ENCODE measurements around the gene LPGAT1. TPM values are rescaled to one million over a fixed set of nuclear protein-coding genes. Genes with fewer than 3 reads are reported as not detected.
"Not testable (repeated sequence)": the region's sequence is repeated elsewhere in the genome, so short reads cannot be mapped to it uniquely, and the experiment has no call there.

LPGAT1 gene
- total RNA-seq, 1 donor from 2014 or later = 35.3 TPM

DNA sequence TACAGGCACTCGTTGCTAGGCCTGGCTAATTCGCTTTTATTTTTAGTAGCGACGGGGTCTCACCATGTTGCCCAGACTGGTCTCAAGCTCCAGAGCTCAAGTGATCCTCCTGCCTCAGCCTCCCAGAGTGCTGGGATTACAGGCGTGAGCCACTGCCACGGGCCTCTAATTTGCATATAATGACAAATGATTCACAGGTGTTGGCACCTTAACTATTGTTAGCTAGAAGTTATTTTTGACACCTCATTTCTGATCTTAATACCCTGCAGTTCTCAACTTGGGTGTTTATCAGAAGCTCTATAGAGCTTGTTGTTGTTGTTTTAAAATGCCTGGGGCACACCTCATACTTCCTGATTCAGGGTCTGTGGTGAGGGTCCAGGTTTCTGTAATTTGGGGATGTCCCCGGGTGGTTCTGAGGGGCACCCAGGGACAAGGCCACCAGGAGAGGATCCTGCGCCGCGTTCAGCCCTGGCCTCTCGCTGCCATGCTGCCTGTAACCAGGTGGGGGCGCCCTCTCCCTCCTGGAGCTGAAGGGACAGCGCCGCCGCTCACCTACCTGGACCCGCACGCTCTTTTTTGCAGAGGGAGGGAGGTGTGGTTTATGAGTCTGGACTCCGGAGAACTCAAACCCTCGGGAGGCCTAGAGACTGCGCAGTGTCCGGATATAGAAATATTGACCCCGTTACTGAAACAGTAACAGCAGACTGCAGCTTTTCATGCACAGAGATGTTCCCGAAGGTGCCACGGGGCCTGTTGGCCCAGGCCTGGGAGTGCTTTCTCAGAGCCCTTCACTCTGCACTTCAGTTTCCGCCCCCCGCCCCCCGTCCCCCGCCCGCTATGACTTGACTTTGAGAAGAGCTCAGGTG is 132.2 kb downstream of the LPGAT1 start:
- Mint-ChIP-seq H3K27ac (no peak overlapping the region), H3K4me1 (ENCODE audit: low read depth) (peaks cover 36% of the 10 kb centered on the region), H3K4me3 (peak overlapping the region; percentile 41), H3K9me3 (no peaks in the 10 kb centered on the region), H3K27me3 (ENCODE audit: insufficient read depth) (peaks cover 15% of the 10 kb centered on the region), H3K36me3 (ENCODE audit: low read depth) (no peaks in the 10 kb centered on the region)
- DNase-seq (ENCODE audit: low spot score) = peak; percentile 75
- intact Hi-C loops (cut with micrococcal nuclease) = loop anchor here (1.0 to 5.0 kb wide), 4 partner anchors 132 to 759 kb away; partner anchors contain the start of genes DTL, INTS7 and LPGAT1

DNA sequence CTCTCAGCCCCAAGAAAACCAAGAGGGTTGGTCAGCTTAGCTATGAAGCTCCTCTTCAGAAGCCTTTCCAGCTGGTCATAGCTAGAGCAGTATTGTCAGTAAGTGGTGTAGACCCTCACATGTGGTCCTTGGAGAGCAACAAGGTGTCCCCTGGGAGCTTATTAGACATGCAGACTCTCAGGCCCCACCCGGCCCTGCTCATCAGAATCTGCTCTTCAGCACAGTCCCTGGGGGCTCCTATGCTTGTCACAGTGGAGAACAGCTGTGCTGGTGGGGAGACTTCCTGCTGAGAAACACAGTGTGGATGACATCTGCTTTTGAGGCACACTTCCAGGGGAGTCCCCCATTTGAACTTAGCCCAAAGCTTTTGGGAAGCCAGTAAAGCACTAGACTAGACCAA is 133.2 kb downstream of the LPGAT1 start:
- peaks cover 13% of the 10 kb centered on the region for H3K27me3 Mint-ChIP-seq (ENCODE audit: insufficient read depth)
- no peaks in the 10 kb centered on the region for H3K9me3 Mint-ChIP-seq
- DNase-seq (ENCODE audit: low spot score) = no peak
- H3K36me3 Mint-ChIP-seq (ENCODE audit: low read depth) = no peaks in the 10 kb centered on the region
- intact Hi-C loops (cut with micrococcal nuclease) = loop anchor here (5.0 kb wide), 1 partner anchor 760 kb away; no protein-coding TSS in a partner anchor
- no peak overlapping the region for H3K27ac Mint-ChIP-seq
- H3K4me1 Mint-ChIP-seq (ENCODE audit: low read depth) = peaks cover 40% of the 10 kb centered on the region
- H3K4me3 Mint-ChIP-seq = no peak overlapping the region

DNA sequence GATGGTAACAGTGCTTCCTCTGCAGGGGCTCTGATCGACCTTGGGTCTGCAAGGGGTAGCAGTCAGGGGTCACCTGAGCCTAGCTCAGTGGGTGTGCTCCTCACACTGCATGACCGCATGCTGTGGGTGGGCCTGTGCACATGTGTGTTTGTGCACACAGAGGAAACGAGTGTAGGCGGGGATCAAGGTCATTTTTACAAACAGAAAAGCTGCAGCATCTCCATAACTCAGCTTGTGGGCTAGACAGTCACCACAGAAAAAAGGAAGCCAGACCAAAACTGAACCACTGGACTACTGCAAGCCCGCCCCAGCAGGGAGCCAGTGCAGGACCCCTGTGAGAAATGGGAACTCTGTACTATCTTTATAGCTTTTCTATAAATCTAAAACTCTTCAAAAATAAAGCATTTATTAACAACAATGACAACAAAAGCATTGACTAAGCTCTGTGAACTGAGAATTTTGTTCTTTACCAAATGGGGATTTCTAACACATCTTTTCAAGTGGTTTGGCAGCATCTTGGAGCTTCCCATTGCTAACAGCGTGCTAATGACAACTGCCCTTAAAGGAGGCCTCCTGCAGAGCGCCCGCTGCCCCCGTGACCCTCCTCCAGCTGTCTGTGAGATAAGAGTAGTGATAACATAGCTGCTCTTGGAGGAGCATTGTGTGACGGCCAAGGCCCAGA is 135.3 kb downstream of the LPGAT1 start:
- no peak overlapping the region for H3K4me3 Mint-ChIP-seq
- peaks cover 40% of the 10 kb centered on the region for H3K4me1 Mint-ChIP-seq (ENCODE audit: low read depth)
- no peak for DNase-seq (ENCODE audit: low spot score)
- no peak overlapping the region for H3K27ac Mint-ChIP-seq
- H3K36me3 Mint-ChIP-seq (ENCODE audit: low read depth) = no peaks in the 10 kb centered on the region
- H3K9me3 Mint-ChIP-seq = no peaks in the 10 kb centered on the region
- peaks cover 13% of the 10 kb centered on the region for H3K27me3 Mint-ChIP-seq (ENCODE audit: insufficient read depth)
- intact Hi-C loops (cut with micrococcal nuclease) = loop anchor here (5.0 kb wide), 1 partner anchor 762 kb away; no protein-coding TSS in a partner anchor

DNA sequence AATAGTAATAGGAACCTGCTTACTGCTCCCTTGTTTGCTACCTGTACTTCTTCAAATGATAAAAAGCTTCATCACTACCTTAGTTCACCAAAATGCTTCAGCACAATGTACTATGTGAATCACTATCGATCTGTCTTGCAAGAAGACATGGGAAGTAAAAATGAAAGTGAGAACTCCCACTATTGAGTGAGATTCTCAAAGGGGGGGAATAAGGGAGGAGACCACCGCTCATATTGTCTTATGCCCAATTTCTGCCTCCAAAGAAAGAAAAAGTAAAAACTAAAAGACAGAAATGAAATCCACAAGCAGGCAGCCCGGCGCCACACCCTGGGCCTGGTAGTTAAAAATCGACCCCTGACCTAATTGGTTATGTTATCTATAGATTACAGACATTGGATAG is 136.7 kb downstream of the LPGAT1 start:
- H3K9me3 Mint-ChIP-seq; H3K4me3 Mint-ChIP-seq; intact Hi-C loops (cut with micrococcal nuclease): not testable (repeated sequence)

More for the DNA sequence above, 136.7 kb downstream of the LPGAT1 start:
- peaks cover 13% of the 10 kb centered on the region for H3K27me3 Mint-ChIP-seq (ENCODE audit: insufficient read depth)
- not testable (repeated sequence) for DNase-seq (ENCODE audit: low spot score); H3K27ac Mint-ChIP-seq; H3K36me3 Mint-ChIP-seq (ENCODE audit: low read depth)
- H3K4me1 Mint-ChIP-seq (ENCODE audit: low read depth) = peaks cover 40% of the 10 kb centered on the region

Other genes with a start within 250 kb of the LPGAT1 start
- 13.9 and 18.9 TPM in 2 replicates for gene NEK2, start 155.1 kb downstream of the LPGAT1 start, total RNA-seq
- 33.2 and 33.8 TPM in 2 replicates for gene INTS7, start 204.8 kb upstream of the LPGAT1 start, total RNA-seq
- gene DTL, start 205.0 kb upstream of the LPGAT1 start, total RNA-seq = 91.0 and 94.8 TPM in 2 replicates

Data from activated T-helper 1 cell treated with anti-CD3 and anti-CD28 coated beads, Interleukin-12 subunit alpha, Interleukin-12 subunit beta, Interleukin-2, Interleukin-4 antibody, amounts not matched to agents 30 ng/mL and 10 ng/mL and 1 ng/mL, durations not matched to agents 14 hours and 24 hours and 36 hours (primary cell).